WTC11 (cell line): ENCODE measurements around the gene KCNMA1. TPM values are rescaled to one million over a fixed set of nuclear protein-coding genes. Genes with fewer than 3 reads are reported as not detected.

Source experiments
- ATAC-seq: fragments of 200-7000 bp; cut with Tn5 transposase; 2 replicates; pipeline ENCODE4 v1.10.0; 2021; ENCODE audit warnings: mild to moderate bottlenecking, moderate library complexity
- CTCF ChIA-PET: fragments of 300-600 bp; sonication (Branson Sonifier 250); formaldehyde crosslinking; loops from one replicate; lab custom pipeline; 2021; ENCODE audit warnings: antibody characterized with exemption; lab: Charles Lee
- POLR2A ChIA-PET: fragments of 350-600 bp; sonication (Branson Sonifier 250); formaldehyde crosslinking; loops from one replicate; lab custom pipeline; 2021; ENCODE audit warnings: antibody characterized with exemption; lab: Charles Lee
- DNase-seq: peaks from one replicate; pipeline ENCODE4 v3.0.0; 2021; ENCODE audit warnings: low spot score
- H3K27ac Mint-ChIP-seq: 2 replicates; pipeline ENCODE4 v1.8.0; 2021; ENCODE audit warnings: mixed read lengths
- H3K27me3 Mint-ChIP-seq: 2 replicates; pipeline ENCODE4 v1.8.0; 2021; ENCODE audit warnings: low read depth, mild to moderate bottlenecking, moderate library complexity, mixed read lengths
- H3K36me3 Mint-ChIP-seq: 2 replicates; pipeline ENCODE4 v1.8.0; 2021; ENCODE audit warnings: mixed read lengths
- H3K4me1 Mint-ChIP-seq: 2 replicates; pipeline ENCODE4 v1.8.0; 2022; ENCODE audit warnings: mixed read lengths
- H3K4me3 Mint-ChIP-seq: 2 replicates; pipeline ENCODE4 v1.8.0; 2021; ENCODE audit warnings: mild to moderate bottlenecking, moderate library complexity, mixed read lengths
- H3K9me3 Mint-ChIP-seq: 2 replicates; pipeline ENCODE4 v1.8.0; 2021; ENCODE audit warnings: mixed read lengths
- ARID4B ChIP-seq: sonication (generic); formaldehyde crosslinking; IDR thresholded peaks from 2 replicates; pipeline ENCODE4 v1.8.0; 2023; ENCODE audit warnings: missing genetic modification reagents, mild to moderate bottlenecking, borderline replicate concordance
- CTCF ChIP-seq: fragments of 200-600 bp; IDR thresholded peaks from 2 replicates; pipeline ENCODE4 v1.8.0; 2022; ENCODE audit warnings: antibody characterized with exemption
- E2F1 ChIP-seq: sonication (generic); formaldehyde crosslinking; IDR thresholded peaks from 2 replicates; pipeline ENCODE4 v1.8.0; 2022; ENCODE audit warnings: mild to moderate bottlenecking, missing genetic modification reagents
- E2F5 ChIP-seq: sonication (generic); formaldehyde crosslinking; IDR thresholded peaks from 2 replicates; pipeline ENCODE4 v1.8.1; 2022; ENCODE audit warnings: mild to moderate bottlenecking, moderate library complexity, missing genetic modification reagents
- ERG ChIP-seq: fragments of 250-450 bp; sonication (Bioruptor Pico); IDR thresholded peaks from 2 replicates; pipeline ENCODE4 v1.8.0; 2021; ENCODE audit warnings: mild to moderate bottlenecking
- ETV6 ChIP-seq: sonication (generic); formaldehyde crosslinking; IDR thresholded peaks from 2 replicates; pipeline ENCODE4 v1.8.1; 2022; ENCODE audit warnings: mild to moderate bottlenecking, missing genetic modification reagents
- FOXP1 ChIP-seq: sonication (generic); formaldehyde crosslinking; IDR thresholded peaks from 2 replicates; pipeline ENCODE4 v1.8.0; 2022; ENCODE audit warnings: missing genetic modification reagents, mild to moderate bottlenecking, moderate library complexity, borderline replicate concordance
- GABPB1 ChIP-seq: sonication (generic); formaldehyde crosslinking; IDR thresholded peaks from 2 replicates; pipeline ENCODE4 v1.8.1; 2023; ENCODE audit warnings: mild to moderate bottlenecking, missing genetic modification reagents
- GTF2I ChIP-seq: fragments of 250-450 bp; sonication (Bioruptor Pico); conservative IDR thresholded peaks from 2 replicates; pipeline ENCODE4 v1.4.0; 2021; ENCODE audit warnings: mild to moderate bottlenecking
- NFATC4 ChIP-seq: fragments of 250-450 bp; sonication (Bioruptor Pico); IDR thresholded peaks from 2 replicates; pipeline ENCODE4 v1.9.0; 2021; ENCODE audit warnings: mild to moderate bottlenecking
- NFE2L1 ChIP-seq: sonication (generic); formaldehyde crosslinking; IDR thresholded peaks from 2 replicates; pipeline ENCODE4 v1.8.1; 2023; ENCODE audit warnings: missing genetic modification reagents
- NR2C2 ChIP-seq: sonication (generic); formaldehyde crosslinking; IDR thresholded peaks from 2 replicates; pipeline ENCODE4 v1.8.0; 2022; ENCODE audit warnings: mild to moderate bottlenecking, missing genetic modification reagents
- NR3C1 ChIP-seq: sonication (generic); formaldehyde crosslinking; conservative IDR thresholded peaks from 2 replicates; pipeline ENCODE4 v1.8.1; 2023; ENCODE audit warnings: low read depth, mild to moderate bottlenecking, missing genetic modification reagents
- RELA ChIP-seq: sonication (generic); formaldehyde crosslinking; IDR thresholded peaks from 2 replicates; pipeline ENCODE4 v1.8.1; 2022; ENCODE audit warnings: missing genetic modification reagents, mild to moderate bottlenecking, borderline replicate concordance
- RORB ChIP-seq: fragments of 250-450 bp; sonication (Bioruptor Pico); IDR thresholded peaks from 2 replicates; pipeline ENCODE4 v1.9.0; 2021; ENCODE audit warnings: mild to moderate bottlenecking
- SMAD4 ChIP-seq: sonication (generic); formaldehyde crosslinking; IDR thresholded peaks from 2 replicates; pipeline ENCODE4 v1.8.0; 2022; ENCODE audit warnings: mild to moderate bottlenecking, missing genetic modification reagents
- SOX15 ChIP-seq: fragments of 250-450 bp; sonication (Bioruptor Pico); IDR thresholded peaks from 2 replicates; pipeline ENCODE4 v1.9.0; 2021; ENCODE audit warnings: mild to moderate bottlenecking
- SP1 ChIP-seq: sonication (generic); formaldehyde crosslinking; conservative IDR thresholded peaks from 2 replicates; pipeline ENCODE4 v1.8.1; 2022; ENCODE audit warnings: missing genetic modification reagents
- USF1 ChIP-seq: sonication (generic); formaldehyde crosslinking; IDR thresholded peaks from 2 replicates; pipeline ENCODE4 v1.8.0; 2022; ENCODE audit warnings: mild to moderate bottlenecking, missing genetic modification reagents
- ZNF138 ChIP-seq: sonication (generic); formaldehyde crosslinking; conservative IDR thresholded peaks from 2 replicates; pipeline ENCODE4 v1.8.1; 2022; ENCODE audit warnings: mild to moderate bottlenecking, moderate library complexity, missing genetic modification reagents
- ZNF232 ChIP-seq: sonication (generic); formaldehyde crosslinking; IDR thresholded peaks from 2 replicates; pipeline ENCODE4 v1.8.0; 2022; ENCODE audit warnings: mild to moderate bottlenecking, missing genetic modification reagents
- ZNF423 ChIP-seq: fragments of 250-450 bp; sonication (Bioruptor Pico); IDR thresholded peaks from 2 replicates; pipeline ENCODE4 v2.1.2; 2022; ENCODE audit warnings: mild to moderate bottlenecking, moderate library complexity
- ZSCAN18 ChIP-seq: fragments of 250-450 bp; sonication (Bioruptor Pico); IDR thresholded peaks from 2 replicates; pipeline ENCODE4 v2.1.2; 2022; ENCODE audit warnings: mild to moderate bottlenecking, moderate library complexity
- total RNA-seq: library from RNA; stranded (reverse); gene quantifications from 3 replicates; pipeline ENCODE4 v1.2.3, GENCODE V29; 2021

The KCNMA1 gene
- total RNA-seq, 1 experiment from 2014 or later, result 7.3 TPM

- no peak for TF ChIP-seq ZNF138
- TF ChIP-seq ZSCAN18 (CRISPR knock-in tag), result no peak
- TF ChIP-seq FOXP1 (CRISPR knock-in tag), result no peak
- no peak for TF ChIP-seq RELA (CRISPR knock-in tag)
- TF ChIP-seq E2F1, result no peak
- no peak for TF ChIP-seq ZNF232
- TF ChIP-seq NFATC4, result no peak
- TF ChIP-seq RORB (CRISPR knock-in tag), result no peak
- TF ChIP-seq GABPB1, result no peak
Observed at GRCh38 chr10:77371848-77372799, 265.5 kb downstream of the KCNMA1 start (continued).

- Mint-ChIP-seq H3K27ac (no peak overlapping the region), H3K27me3 (no peaks in the 10 kb centered on the region), H3K36me3 (peaks cover 5% of the 10 kb centered on the region; the same call in 1 of the 2 replicates), H3K4me3 (no peak overlapping the region), H3K4me1 (peaks cover 13% of the 10 kb centered on the region), H3K9me3 (peaks cover 21% of the 10 kb centered on the region)
- CTCF ChIA-PET, result interaction anchor here (1.2 to 1.3 kb wide), 2 partner anchors 20 to 197 kb away, joined by 4 read pairs; no protein-coding TSS in a partner anchor
- POLR2A ChIA-PET, result no interaction called here
- DNase-seq (no peak), ATAC-seq (no peak)
- no peak for TF ChIP-seq NR3C1 (CRISPR knock-in tag)
- TF ChIP-seq NFE2L1 (CRISPR knock-in tag), result no peak
- TF ChIP-seq SP1, result no peak
- no peak for TF ChIP-seq ETV6 (CRISPR knock-in tag)
- TF ChIP-seq GTF2I (CRISPR knock-in tag), result no peak
- no peak for TF ChIP-seq RORB (CRISPR knock-in tag)
- no peak for TF ChIP-seq SMAD4 (CRISPR knock-in tag)
- no peak for TF ChIP-seq NR2C2 (CRISPR knock-in tag)
- no peak for TF ChIP-seq ZNF423 (CRISPR knock-in tag)
- no peak for TF ChIP-seq CTCF
- TF ChIP-seq E2F5 (CRISPR knock-in tag), result no peak
- TF ChIP-seq ARID4B, result no peak
- TF ChIP-seq ERG, result no peak
- TF ChIP-seq USF1 (CRISPR knock-in tag), result no peak
- no peak for TF ChIP-seq SOX15 (CRISPR knock-in tag)
Observed at GRCh38 chr10:77371421-77371820, 266.2 kb downstream of the KCNMA1 start.
